Lower lobe of right lung (tissue), 2 donors: ENCODE measurements around the gene PDE7B. TPM values are rescaled to one million over a fixed set of nuclear protein-coding genes. Genes with fewer than 3 reads are reported as not detected.

Experiments used
- ATAC-seq, 2 donors: fragments of 200-7000 bp; cut with Tn5 transposase; one replicate each; pipeline ENCODE4 v1.9.1; 2020 to 2022; ENCODE audit warnings: mild to moderate bottlenecking in 2 of 2, moderate library complexity in 2 of 2
- DNase-seq: peaks from one replicate; pipeline ENCODE4 v3.0.0-alpha.2; 2020
- H3K27ac ChIP-seq: fragments of 200-600 bp; one replicate; pipeline ENCODE4 v1.8.0; 2022
- H3K27me3 ChIP-seq: fragments of 200-600 bp; one replicate; pipeline ENCODE4 v1.8.0; 2022; ENCODE audit warnings: low read depth
- H3K36me3 ChIP-seq: fragments of 200-600 bp; one replicate; pipeline ENCODE4 v1.8.0; 2022; ENCODE audit warnings: mild to moderate bottlenecking
- H3K4me1 ChIP-seq: fragments of 200-600 bp; one replicate; pipeline ENCODE4 v1.8.0; 2022
- H3K4me3 ChIP-seq: fragments of 200-600 bp; one replicate; pipeline ENCODE4 v1.8.0; 2022; ENCODE audit warnings: mild to moderate bottlenecking
- H3K9me3 ChIP-seq: fragments of 200-600 bp; one replicate; pipeline ENCODE4 v1.8.0; 2022
- CTCF ChIP-seq: fragments of 200-600 bp; IDR thresholded peaks from one replicate; pipeline ENCODE4 v1.8.0; 2022; ENCODE audit warnings: antibody characterized with exemption, mild to moderate bottlenecking
- intact Hi-C: fragments of 100-400 bp; cut with DNase I; formaldehyde crosslinking; loops from one replicate; pipeline ENCODE4 v1.11.0; 2022
- total RNA-seq: library from RNA; stranded (reverse); fragmentation: NEBNext Ultra II Directional; extraction: Animal tissue kit (Norgen Biotek cat#: 25700); gene quantifications from one replicate; pipeline ENCODE4 v1.2.1, GENCODE V29; 2021
- donor health status: DM: no; HTN: yes; CAD: no; lungs with severe emphysema.

Gene PDE7B
- total RNA-seq, 1 donor from 2014 or later, result 2.2 TPM

DNA sequence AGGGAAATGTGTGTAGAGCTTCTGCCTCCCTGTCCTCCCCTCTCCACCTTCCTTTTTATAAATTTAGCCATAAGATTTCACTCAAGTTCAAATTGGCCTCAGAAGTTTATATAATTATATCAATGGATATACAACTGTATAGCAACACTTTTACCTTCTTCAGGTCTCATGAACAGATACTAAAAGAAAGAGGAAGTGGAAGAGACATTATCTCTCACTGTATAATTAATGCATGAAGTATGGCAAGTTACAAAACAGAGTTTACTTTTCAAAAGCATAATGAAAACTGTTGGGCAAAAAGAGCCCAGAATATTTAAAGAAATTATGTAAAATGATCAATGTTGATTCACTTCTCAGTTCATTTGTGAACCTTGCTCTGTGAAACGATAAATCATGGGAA, 99.7 kb downstream of the PDE7B start:
- Histone ChIP-seq H3K27ac (no peak overlapping the region), H3K27me3 (no peaks in the 10 kb centered on the region), H3K36me3 (no peaks in the 10 kb centered on the region), H3K4me3 (no peak overlapping the region), H3K9me3 (no peaks in the 10 kb centered on the region), H3K4me1 (no peaks in the 10 kb centered on the region)
- DNase-seq, result no peak
- no peak for ATAC-seq
- intact Hi-C loops, result no loop called here
- no peak for TF ChIP-seq CTCF

GRCh38 chr6:135953818-135954217, 102.3 kb downstream of the PDE7B start:
- Histone ChIP-seq H3K9me3 (no peaks in the 10 kb centered on the region), H3K4me3 (no peak overlapping the region), H3K36me3 (no peaks in the 10 kb centered on the region), H3K4me1 (no peaks in the 10 kb centered on the region), H3K27me3 (no peaks in the 10 kb centered on the region), H3K27ac (no peak overlapping the region)
- DNase-seq (no peak), ATAC-seq (no peak)
- TF ChIP-seq CTCF, result no peak
- intact Hi-C loops, result no loop called here

GRCh38 chr6:135955099-135955498, 103.6 kb downstream of the PDE7B start:
- intact Hi-C loops, result no loop called here
- TF ChIP-seq CTCF, result no peak
- no peaks in the 10 kb centered on the region for H3K27me3 ChIP-seq
- no peak overlapping the region for H3K4me3 ChIP-seq
- H3K4me1 ChIP-seq, result no peaks in the 10 kb centered on the region
- no peak overlapping the region for H3K27ac ChIP-seq
- H3K36me3 ChIP-seq, result no peaks in the 10 kb centered on the region
- DNase-seq (no peak), ATAC-seq (no peak)
- no peaks in the 10 kb centered on the region for H3K9me3 ChIP-seq

DNA sequence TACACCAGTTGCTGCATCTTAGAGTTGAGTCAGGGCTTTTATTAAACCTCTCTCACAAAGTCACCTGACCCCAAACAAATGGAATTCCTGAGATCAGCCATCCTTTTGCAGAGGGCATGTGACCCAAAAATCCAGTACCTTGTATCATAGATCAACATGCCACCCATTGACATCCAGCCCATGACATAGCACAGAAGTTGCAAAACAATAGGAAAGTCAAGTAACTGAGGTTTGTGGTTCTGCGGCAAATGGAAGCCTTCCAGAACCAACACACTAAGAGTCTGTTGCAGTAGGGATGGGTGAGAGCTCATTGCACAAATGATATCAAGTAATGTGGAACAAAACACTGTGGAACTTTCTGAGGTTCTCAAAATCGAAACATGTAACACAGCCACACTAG, 111.2 kb downstream of the PDE7B start:
- DNase-seq, result no peak
- H3K4me1 ChIP-seq, result no peaks in the 10 kb centered on the region

DNA sequence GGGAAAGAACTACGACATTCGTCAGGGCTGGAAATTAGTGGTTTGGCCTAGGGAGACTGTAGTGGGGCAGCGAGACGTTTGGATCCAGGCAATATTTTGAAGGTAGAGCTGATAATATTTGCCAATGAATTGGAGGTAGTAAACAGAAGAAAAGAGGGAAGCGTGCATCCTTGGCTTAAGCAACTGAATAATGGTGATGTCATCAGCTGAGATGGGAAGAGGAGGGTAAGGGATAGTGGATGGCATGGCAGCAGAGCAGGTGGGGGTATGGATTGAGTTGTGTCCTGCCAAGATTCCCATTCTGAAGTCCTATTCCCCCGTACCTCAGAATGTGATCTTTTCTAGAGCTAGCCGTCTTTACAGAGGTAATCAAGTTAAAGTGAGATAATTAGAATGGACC, 119.2 kb downstream of the PDE7B start:
- no peaks in the 10 kb centered on the region for H3K27me3 ChIP-seq
- ATAC-seq (no peak), DNase-seq (no peak)
- no peak for TF ChIP-seq CTCF
- no peaks in the 10 kb centered on the region for H3K9me3 ChIP-seq
- no peak overlapping the region for H3K4me3 ChIP-seq
- no peak overlapping the region for H3K27ac ChIP-seq
- intact Hi-C loops, result no loop called here
- no peaks in the 10 kb centered on the region for H3K36me3 ChIP-seq
- H3K4me1 ChIP-seq, result no peaks in the 10 kb centered on the region

More for the DNA sequence above, 111.2 kb downstream of the PDE7B start:
- Histone ChIP-seq H3K27me3 (no peaks in the 10 kb centered on the region), H3K27ac (no peak overlapping the region), H3K4me3 (no peak overlapping the region), H3K36me3 (no peaks in the 10 kb centered on the region), H3K9me3 (no peaks in the 10 kb centered on the region)
- TF ChIP-seq CTCF, result no peak
- ATAC-seq, result no peak
- intact Hi-C loops, result no loop called here

DNA sequence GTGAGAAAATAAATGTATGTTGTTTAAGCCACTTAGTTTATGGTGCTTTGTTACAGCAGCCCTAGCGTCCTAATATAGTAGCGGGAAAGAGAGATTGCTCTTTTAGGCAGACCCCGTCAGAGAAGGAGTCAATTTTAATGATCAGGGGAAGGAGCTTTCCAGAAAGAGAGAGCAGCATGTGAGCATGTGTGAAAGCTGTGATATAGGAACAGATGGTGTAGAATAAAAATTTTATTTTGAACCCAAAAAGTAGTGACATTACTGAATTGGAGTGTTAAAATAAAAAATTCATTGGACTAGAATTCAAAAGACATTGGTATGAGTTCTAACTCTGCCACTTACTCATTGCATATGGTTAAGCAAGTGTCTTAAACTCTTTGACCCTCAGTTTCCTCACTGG, 119.8 kb downstream of the PDE7B start:
- ATAC-seq (no peak), DNase-seq (no peak)
- H3K27ac ChIP-seq, result no peak overlapping the region
- no peak for TF ChIP-seq CTCF
- intact Hi-C loops, result no loop called here
- no peak overlapping the region for H3K4me3 ChIP-seq
- H3K27me3 ChIP-seq, result no peaks in the 10 kb centered on the region
- H3K9me3 ChIP-seq, result no peaks in the 10 kb centered on the region
- no peaks in the 10 kb centered on the region for H3K36me3 ChIP-seq
- no peaks in the 10 kb centered on the region for H3K4me1 ChIP-seq
